Mesothelial cell of epicardium (in vitro differentiated cells): ENCODE results near the gene SELENOM. TPM values are rescaled to one million over a fixed set of nuclear protein-coding genes. Genes with fewer than 3 reads are reported as not detected.

Source experiments
- DNase-seq, 2 experiments: peaks; one replicate each; pipeline ENCODE4 v3.0.0; 2021; ENCODE audit warnings: low spot score in 2 of 2; ENCODE audit not compliant: unreplicated experiment in 2 of 2
- H3K27ac Mint-ChIP-seq: 2 replicates; pipeline ENCODE4 v1.8.0; 2021; ENCODE audit warnings: mixed read lengths
- H3K27me3 Mint-ChIP-seq: 2 replicates; pipeline ENCODE4 v1.8.0; 2021; ENCODE audit warnings: low read depth, mixed read lengths
- H3K36me3 Mint-ChIP-seq: 2 replicates; pipeline ENCODE4 v1.8.0; 2021; ENCODE audit warnings: mixed read lengths
- H3K4me1 Mint-ChIP-seq: 2 replicates; pipeline ENCODE4 v1.8.0; 2021; ENCODE audit warnings: mixed read lengths
- H3K4me3 Mint-ChIP-seq: 2 replicates; pipeline ENCODE4 v1.8.0; 2021; ENCODE audit warnings: mild to moderate bottlenecking, moderate library complexity, mixed read lengths
- H3K9me3 Mint-ChIP-seq: 2 replicates; pipeline ENCODE4 v1.8.0; 2021; ENCODE audit warnings: mixed read lengths
- CTCF ChIP-seq: fragments of 200-600 bp; sonication (generic); IDR thresholded peaks from one replicate; pipeline ENCODE4 v1.5.0; 2021; ENCODE audit warnings: antibody characterized with exemption; ENCODE audit not compliant: unreplicated experiment
- total RNA-seq: library from RNA; stranded (reverse); gene quantifications from 3 replicates; pipeline ENCODE4 v1.2.1, GENCODE V29; 2021

The SELENOM gene
- total RNA-seq, 1 donor from 2014 or later = 40.9 TPM

DNA sequence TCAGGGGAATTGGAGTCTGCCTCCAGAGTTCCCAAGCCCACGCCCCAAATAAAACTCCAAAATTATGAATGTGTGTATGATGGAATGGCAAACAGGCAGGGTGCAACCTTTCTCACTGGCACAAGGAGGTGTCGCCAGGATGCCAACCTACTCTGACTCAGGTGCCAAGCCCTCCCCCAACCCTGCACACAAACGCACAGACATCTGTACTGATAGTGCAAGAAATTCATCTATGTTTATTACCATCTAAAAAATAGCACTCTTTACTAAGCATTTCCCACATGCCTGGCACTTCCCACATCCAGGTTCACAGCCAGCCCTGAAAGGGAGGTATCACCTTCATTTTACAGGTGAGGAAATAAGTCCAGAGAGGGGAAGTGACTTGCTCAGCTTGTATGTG, 31.7 kb upstream of the SELENOM start:
- Mint-ChIP-seq H3K36me3 (no peaks in the 10 kb centered on the region), H3K9me3 (no peaks in the 10 kb centered on the region), H3K4me3 (no peak overlapping the region), H3K4me1 (no peaks in the 10 kb centered on the region), H3K27me3 (peaks cover 25% of the 10 kb centered on the region), H3K27ac (no peak overlapping the region)
- DNase-seq = no peak
- TF ChIP-seq CTCF = no peak

DNA sequence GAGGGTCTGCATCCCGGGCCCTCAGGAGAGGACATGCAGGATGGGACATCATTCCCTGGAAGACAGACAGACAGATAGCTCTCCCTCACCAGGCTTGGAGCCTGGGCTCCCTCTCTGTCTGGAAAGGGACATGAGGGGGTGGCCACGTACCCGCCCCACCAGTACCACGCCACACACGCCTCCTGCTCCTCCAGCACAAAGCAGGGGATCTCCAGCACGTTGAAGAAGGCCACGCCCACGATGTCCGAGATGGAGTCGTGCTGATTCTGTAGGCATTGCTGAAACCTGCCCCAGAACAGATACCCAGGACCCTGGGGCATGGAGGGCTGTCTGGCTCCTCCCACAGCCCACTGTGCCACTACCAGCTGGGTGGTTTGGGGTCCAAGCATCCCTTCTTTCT, 30.8 kb upstream of the SELENOM start:
- DNase-seq = no peak

GRCh38 chr22:31137721-31138120, 30.4 kb upstream of the SELENOM start:
- Mint-ChIP-seq H3K36me3 (no peaks in the 10 kb centered on the region), H3K9me3 (no peaks in the 10 kb centered on the region), H3K4me3 (no peak overlapping the region), H3K27ac (no peak overlapping the region), H3K27me3 (peaks cover 24% of the 10 kb centered on the region), H3K4me1 (no peaks in the 10 kb centered on the region)
- no peak for DNase-seq
- TF ChIP-seq CTCF = no peak

More for the DNA sequence above, 30.8 kb upstream of the SELENOM start:
- H3K36me3 Mint-ChIP-seq = no peaks in the 10 kb centered on the region
- no peaks in the 10 kb centered on the region for H3K4me1 Mint-ChIP-seq
- H3K9me3 Mint-ChIP-seq = no peaks in the 10 kb centered on the region
- H3K27me3 Mint-ChIP-seq = peaks cover 25% of the 10 kb centered on the region
- H3K4me3 Mint-ChIP-seq = no peak overlapping the region
- no peak for TF ChIP-seq CTCF
- H3K27ac Mint-ChIP-seq = no peak overlapping the region

DNA sequence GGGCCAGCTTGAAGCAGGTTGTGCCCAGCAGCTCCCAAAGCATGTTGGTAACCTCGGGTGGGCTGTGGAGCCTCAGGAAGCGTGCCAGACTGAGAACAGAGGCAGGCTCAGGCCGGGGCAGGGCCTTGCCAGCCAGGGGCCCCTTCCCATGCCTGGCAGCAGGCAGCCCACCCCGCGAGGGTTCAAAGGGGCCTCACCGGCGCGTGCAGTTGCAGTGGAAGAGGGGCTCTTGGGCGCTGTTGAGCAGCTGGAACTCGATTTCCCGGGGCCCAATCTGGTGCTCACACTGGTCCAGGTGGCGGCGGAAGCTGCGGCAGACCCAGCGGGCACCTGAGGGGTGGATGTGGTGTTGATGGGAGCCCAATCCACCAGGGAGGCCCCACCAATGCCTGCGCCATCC, 29.3 kb upstream of the SELENOM start:
- Mint-ChIP-seq H3K4me1 (no peaks in the 10 kb centered on the region), H3K9me3 (no peaks in the 10 kb centered on the region)

GRCh38 chr22:31136155-31136554, 28.8 kb upstream of the SELENOM start:
- H3K4me3 Mint-ChIP-seq = no peak overlapping the region
- no peak for DNase-seq
- H3K27ac Mint-ChIP-seq = no peak overlapping the region
- peaks cover 21% of the 10 kb centered on the region for H3K27me3 Mint-ChIP-seq
- no peaks in the 10 kb centered on the region for H3K36me3 Mint-ChIP-seq
- TF ChIP-seq CTCF = no peak
- H3K4me1 Mint-ChIP-seq = no peaks in the 10 kb centered on the region
- no peaks in the 10 kb centered on the region for H3K9me3 Mint-ChIP-seq

More for the DNA sequence above, 29.3 kb upstream of the SELENOM start:
- TF ChIP-seq CTCF = no peak
- no peaks in the 10 kb centered on the region for H3K36me3 Mint-ChIP-seq
- no peak overlapping the region for H3K4me3 Mint-ChIP-seq
- H3K27ac Mint-ChIP-seq = no peak overlapping the region
- no peak for DNase-seq
- peaks cover 23% of the 10 kb centered on the region for H3K27me3 Mint-ChIP-seq

DNA sequence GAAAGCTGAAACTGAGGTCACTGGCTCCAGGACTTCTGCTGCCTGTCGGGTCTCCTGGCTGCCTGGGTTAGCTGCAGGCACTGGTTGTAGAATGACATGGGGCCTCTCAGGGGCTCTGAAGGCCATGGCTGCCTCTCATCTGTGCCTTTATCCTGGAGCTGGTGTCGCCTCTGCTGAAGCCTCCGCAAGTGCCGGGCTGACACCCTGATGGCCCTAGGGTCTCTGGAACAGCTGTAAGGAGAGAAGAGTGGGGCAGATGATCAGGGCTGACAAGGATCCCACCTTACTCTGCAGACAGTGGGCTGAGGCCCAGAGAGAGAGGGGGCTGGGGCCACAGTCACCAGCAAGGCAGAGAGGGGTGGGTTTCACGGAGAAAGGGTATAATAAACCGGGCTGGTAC, 28.3 kb upstream of the SELENOM start:
- H3K27ac Mint-ChIP-seq = no peak overlapping the region
- no peak for DNase-seq
- no peak overlapping the region for H3K4me3 Mint-ChIP-seq
- H3K36me3 Mint-ChIP-seq = peaks cover 1% of the 10 kb centered on the region
- TF ChIP-seq CTCF = no peak
- no peaks in the 10 kb centered on the region for H3K9me3 Mint-ChIP-seq
- peaks cover 21% of the 10 kb centered on the region for H3K27me3 Mint-ChIP-seq
- H3K4me1 Mint-ChIP-seq = no peaks in the 10 kb centered on the region
